ENCODE measurements around the gene MFNG. TPM values are rescaled to one million over a fixed set of nuclear protein-coding genes. Genes with fewer than 3 reads are reported as not detected.

MFNG gene
- total RNA-seq, 2 donors from 2014 or later = 9.9 to 19.5 TPM

DNA sequence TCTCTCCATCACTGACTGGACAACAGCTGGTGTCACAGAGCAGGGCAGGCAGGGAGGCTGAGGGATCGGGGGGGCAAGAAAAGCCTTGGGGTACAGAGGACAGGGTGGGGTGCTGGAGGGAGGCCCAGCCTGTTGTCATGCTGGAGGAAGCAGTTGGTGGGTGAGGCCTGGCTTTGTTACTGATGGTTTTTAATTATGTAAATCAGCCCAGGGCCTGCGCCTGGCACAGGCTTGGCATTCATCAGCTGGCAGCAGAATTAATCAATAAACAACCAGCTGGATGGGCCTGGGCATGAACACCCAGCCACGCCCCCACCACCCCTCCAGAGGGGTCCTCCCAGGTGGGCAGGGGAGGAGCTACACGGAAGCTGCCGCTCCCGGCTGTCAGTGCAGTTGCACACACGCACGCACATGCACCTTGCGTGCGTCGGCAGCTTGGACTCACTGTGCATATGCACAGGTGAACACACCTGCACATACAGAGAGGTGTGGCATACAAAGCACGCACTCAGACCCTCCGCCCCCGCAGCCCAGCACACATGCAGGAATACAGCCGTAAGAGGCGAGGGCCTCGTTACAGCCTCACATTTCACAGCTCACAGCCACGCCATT, 37.6 kb downstream of the MFNG start:
- Histone ChIP-seq H3K36me3 (no peaks in the 10 kb centered on the region), H3K4me1 (no peaks in the 10 kb centered on the region), H3K4me3 (no peak overlapping the region), H3K27ac (no peak overlapping the region), H3K9me3 (peaks cover 0 to 10% of the 10 kb centered on the region in 2 donors), H3K27me3 (no peaks in the 10 kb centered on the region)
- no peak for DNase-seq (ENCODE audit: low spot score)
- TF ChIP-seq, protein P1, sequence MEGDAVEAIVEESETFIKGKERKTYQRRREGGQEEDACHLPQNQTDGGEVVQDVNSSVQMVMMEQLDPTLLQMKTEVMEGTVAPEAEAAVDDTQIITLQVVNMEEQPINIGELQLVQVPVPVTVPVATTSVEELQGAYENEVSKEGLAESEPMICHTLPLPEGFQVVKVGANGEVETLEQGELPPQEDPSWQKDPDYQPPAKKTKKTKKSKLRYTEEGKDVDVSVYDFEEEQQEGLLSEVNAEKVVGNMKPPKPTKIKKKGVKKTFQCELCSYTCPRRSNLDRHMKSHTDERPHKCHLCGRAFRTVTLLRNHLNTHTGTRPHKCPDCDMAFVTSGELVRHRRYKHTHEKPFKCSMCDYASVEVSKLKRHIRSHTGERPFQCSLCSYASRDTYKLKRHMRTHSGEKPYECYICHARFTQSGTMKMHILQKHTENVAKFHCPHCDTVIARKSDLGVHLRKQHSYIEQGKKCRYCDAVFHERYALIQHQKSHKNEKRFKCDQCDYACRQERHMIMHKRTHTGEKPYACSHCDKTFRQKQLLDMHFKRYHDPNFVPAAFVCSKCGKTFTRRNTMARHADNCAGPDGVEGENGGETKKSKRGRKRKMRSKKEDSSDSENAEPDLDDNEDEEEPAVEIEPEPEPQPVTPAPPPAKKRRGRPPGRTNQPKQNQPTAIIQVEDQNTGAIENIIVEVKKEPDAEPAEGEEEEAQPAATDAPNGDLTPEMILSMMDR (IDR thresholded peaks at IDR 0.05) = no peak

DNA sequence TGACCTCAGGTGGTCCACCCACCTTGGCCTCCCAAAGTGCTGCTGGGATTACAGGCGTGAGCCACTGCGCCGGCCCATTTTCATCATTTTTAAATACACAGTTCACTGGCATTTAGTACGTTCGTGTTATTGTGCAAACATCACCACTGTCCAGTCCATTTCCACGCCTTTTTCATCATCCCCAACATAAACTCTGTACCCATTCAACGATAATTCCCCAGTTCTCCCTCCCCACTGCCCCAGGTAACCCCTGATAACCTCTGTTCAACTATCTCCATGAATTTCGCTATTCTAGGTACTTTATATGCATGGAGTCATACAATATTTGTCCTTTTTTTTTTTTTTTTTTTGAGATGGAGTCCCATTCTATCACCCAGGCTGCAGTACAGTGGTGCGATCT, 40.7 kb downstream of the MFNG start:
- Histone ChIP-seq H3K27ac (no peak overlapping the region), H3K9me3 (peaks cover 0 to 7% of the 10 kb centered on the region in 2 donors), H3K4me3 (no peak overlapping the region), H3K36me3 (no peaks in the 10 kb centered on the region), H3K4me1 (no peaks in the 10 kb centered on the region), H3K27me3 (no peaks in the 10 kb centered on the region)
- DNase-seq (ENCODE audit: low spot score) = no peak
- TF ChIP-seq, protein P1 (IDR thresholded peaks at IDR 0.05) = no peak

DNA sequence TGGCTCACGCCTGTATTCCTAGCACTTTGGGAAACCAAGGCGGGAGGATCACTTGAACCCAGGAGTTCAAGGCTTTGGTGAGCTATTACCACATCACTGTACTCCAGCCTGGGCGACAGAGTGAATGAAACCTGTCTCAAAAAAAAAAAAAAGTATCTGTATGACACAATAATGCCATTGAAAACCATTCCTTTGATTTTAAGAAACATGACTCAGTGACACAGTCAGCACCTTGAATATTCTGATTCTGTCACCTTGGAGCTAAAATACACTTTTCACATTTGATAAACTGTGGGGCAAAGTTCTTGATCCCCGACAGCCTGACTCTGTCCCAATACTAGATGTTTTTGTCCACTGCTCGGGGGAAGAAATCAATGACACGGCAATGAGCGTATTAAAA, 42.2 kb downstream of the MFNG start:
- Histone ChIP-seq H3K9me3 (peaks cover 0 to 8% of the 10 kb centered on the region in 2 donors), H3K27ac (no peak overlapping the region), H3K4me1 (no peaks in the 10 kb centered on the region), H3K36me3 (no peaks in the 10 kb centered on the region), H3K4me3 (no peak overlapping the region), H3K27me3 (no peaks in the 10 kb centered on the region)
- TF ChIP-seq, protein P1 (IDR thresholded peaks at IDR 0.05) = no peak
- no peak for DNase-seq (ENCODE audit: low spot score)

DNA sequence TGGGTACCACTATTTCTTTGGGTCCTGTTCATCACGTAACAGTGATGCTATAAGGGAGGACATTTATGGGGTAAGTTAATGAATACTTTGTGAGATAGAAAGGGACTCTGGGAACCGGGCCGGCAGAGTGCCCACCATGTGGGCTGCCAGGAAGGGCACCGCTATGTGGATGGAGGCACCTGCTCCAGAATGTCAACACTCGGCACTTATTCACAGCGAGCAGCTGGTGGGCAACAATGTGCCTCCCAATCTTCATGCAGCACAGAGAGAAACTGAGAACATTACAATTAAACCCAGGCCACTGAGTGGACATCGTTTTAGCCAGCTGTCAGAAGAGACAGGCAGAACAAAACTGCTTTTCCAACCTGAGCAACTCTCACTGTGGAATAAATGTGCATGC, 43.1 kb downstream of the MFNG start:
- TF ChIP-seq, protein P1 (IDR thresholded peaks at IDR 0.05) = no peak
- Histone ChIP-seq H3K4me1 (no peaks in the 10 kb centered on the region), H3K9me3 (peaks cover 0 to 8% of the 10 kb centered on the region in 2 donors), H3K27me3 (no peaks in the 10 kb centered on the region), H3K36me3 (no peaks in the 10 kb centered on the region), H3K27ac (no peak overlapping the region), H3K4me3 (no peak overlapping the region)
- no peak for DNase-seq (ENCODE audit: low spot score)

DNA sequence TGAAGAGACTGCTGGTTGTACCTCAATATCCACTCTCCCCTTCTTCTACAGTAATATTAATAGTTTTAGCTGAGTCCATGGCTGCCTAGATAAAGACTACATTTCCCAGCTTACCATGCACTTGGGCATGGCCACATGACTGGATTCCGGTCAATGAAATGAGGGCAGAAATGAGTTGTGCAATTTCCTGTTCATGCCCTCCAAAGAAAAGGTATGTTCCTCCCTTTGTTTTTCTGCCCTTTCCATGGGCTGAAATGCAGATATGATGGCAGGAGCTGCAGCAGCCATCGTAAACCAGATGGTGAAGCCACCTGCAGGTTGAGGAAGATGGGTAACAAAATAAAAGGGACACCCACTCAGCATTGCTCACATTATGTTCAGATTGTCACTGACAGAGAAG, 43.6 kb downstream of the MFNG start:
- H3K27me3 ChIP-seq = no peaks in the 10 kb centered on the region
- no peaks in the 10 kb centered on the region for H3K4me1 ChIP-seq
- TF ChIP-seq, protein P1 (IDR thresholded peaks at IDR 0.05) = no peak
- no peaks in the 10 kb centered on the region for H3K36me3 ChIP-seq
- no peak overlapping the region for H3K4me3 ChIP-seq
- no peak for DNase-seq (ENCODE audit: low spot score)
- no peak overlapping the region for H3K27ac ChIP-seq
- H3K9me3 ChIP-seq = peaks cover 0 to 8% of the 10 kb centered on the region in 2 donors

DNA sequence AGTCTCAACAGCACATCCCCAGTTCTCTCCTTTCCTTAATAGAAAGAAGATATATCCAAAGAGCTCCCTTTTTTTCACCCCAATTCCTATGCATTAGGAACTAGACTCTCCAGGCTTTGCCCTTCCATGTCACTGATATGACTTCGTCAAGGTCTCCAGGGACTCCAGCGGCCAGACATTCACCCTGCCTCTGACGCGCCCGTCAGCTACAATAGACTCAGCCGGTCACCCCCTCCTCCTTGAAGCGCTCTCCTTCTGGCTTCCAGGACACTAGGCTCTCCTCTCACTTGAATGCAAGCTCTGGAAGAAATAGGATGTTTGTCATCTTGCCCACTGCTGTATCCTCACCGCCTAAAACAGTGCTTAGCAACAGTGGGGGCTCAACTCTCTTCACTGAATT, 44.0 kb downstream of the MFNG start:
- Histone ChIP-seq H3K27me3 (no peaks in the 10 kb centered on the region), H3K36me3 (no peaks in the 10 kb centered on the region), H3K27ac (no peak overlapping the region), H3K4me3 (no peak overlapping the region), H3K4me1 (no peaks in the 10 kb centered on the region), H3K9me3 (peaks cover 0 to 8% of the 10 kb centered on the region in 2 donors)
- TF ChIP-seq, protein P1 (IDR thresholded peaks at IDR 0.05) = no peak
- DNase-seq (ENCODE audit: low spot score) = no peak
